ENCODE results near the gene CDC25B.

DNA sequence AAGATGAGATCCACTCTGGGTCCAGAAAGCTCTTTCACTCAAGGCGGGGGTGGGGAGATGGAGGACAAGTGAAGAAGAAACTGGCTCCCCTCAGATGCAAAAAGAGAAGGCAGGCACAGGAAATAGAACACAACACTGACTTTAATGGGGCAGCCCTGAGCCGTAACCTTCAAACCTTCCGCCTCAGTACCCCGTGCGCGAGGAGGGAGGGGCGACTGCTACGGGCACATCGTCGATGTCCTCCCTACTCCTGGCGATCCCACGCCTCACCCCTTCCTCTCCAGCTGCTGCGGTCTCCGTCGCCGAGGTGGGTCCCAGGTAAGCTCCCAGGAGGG is 18.8 kb upstream of the CDC25B start:
- TF ChIP-seq, protein P1, sequence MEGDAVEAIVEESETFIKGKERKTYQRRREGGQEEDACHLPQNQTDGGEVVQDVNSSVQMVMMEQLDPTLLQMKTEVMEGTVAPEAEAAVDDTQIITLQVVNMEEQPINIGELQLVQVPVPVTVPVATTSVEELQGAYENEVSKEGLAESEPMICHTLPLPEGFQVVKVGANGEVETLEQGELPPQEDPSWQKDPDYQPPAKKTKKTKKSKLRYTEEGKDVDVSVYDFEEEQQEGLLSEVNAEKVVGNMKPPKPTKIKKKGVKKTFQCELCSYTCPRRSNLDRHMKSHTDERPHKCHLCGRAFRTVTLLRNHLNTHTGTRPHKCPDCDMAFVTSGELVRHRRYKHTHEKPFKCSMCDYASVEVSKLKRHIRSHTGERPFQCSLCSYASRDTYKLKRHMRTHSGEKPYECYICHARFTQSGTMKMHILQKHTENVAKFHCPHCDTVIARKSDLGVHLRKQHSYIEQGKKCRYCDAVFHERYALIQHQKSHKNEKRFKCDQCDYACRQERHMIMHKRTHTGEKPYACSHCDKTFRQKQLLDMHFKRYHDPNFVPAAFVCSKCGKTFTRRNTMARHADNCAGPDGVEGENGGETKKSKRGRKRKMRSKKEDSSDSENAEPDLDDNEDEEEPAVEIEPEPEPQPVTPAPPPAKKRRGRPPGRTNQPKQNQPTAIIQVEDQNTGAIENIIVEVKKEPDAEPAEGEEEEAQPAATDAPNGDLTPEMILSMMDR (IDR thresholded peaks at IDR 0.05; ENCODE audit: extremely low read depth in 1 of 2, insufficient read depth in 1 of 2, low read depth in 1 of 2, low read length in 2 of 2) = no peak
- TF ChIP-seq POLR2A (IDR thresholded peaks at IDR 0.05; ENCODE audit: low read depth, low read length) = no peak
- TF ChIP-seq MAX (IDR thresholded peaks at IDR 0.05; ENCODE audit: insufficient read depth, insufficient read length) = no peak
- TF ChIP-seq POLR2AphosphoS5 (IDR thresholded peaks at IDR 0.05; ENCODE audit: insufficient read depth, low read depth, low read length) = no peak
- no peak for TF ChIP-seq GATA2 (IDR thresholded peaks at IDR 0.05; ENCODE audit: insufficient read depth, insufficient read length, low read depth, low read length)
- no peak for TF ChIP-seq JUN (IDR thresholded peaks at IDR 0.05; ENCODE audit: borderline replicate concordance, insufficient read depth, insufficient read length, low read depth)
- TF ChIP-seq EZH2 (IDR thresholded peaks at IDR 0.05; ENCODE audit: borderline replicate concordance, low read depth, low read length, severe bottlenecking) = no peak
